D341Med (cell line): Measurements from ENCODE around the gene SYNE3.
A peak's percentile ranks its signal among the peaks of the same experiment; 100 is the strongest.

ENCODE experiments used
- DNase-seq: peaks from one replicate; pipeline ENCODE4 v3.0.0; 2012; ENCODE audit warnings: low spot score

The SYNE3 gene

GRCh38 chr14:95540236-95540855 lies 23.9 kb upstream of the SYNE3 start:
- DNase-seq: no peak

GRCh38 chr14:95538801-95539509 lies 22.5 kb upstream of the SYNE3 start:
- DNase-seq: no peak

GRCh38 chr14:95537298-95538089 lies 21.0 kb upstream of the SYNE3 start:
- no peak for DNase-seq

GRCh38 chr14:95536671-95537070 lies 20.2 kb upstream of the SYNE3 start:
- no peak for DNase-seq

GRCh38 chr14:95536036-95536593 lies 19.7 kb upstream of the SYNE3 start:
- DNase-seq: no peak

- no peak for DNase-seq
Measured at GRCh38 chr14:95535226-95536021, 19.0 kb upstream of the SYNE3 start.

DNA sequence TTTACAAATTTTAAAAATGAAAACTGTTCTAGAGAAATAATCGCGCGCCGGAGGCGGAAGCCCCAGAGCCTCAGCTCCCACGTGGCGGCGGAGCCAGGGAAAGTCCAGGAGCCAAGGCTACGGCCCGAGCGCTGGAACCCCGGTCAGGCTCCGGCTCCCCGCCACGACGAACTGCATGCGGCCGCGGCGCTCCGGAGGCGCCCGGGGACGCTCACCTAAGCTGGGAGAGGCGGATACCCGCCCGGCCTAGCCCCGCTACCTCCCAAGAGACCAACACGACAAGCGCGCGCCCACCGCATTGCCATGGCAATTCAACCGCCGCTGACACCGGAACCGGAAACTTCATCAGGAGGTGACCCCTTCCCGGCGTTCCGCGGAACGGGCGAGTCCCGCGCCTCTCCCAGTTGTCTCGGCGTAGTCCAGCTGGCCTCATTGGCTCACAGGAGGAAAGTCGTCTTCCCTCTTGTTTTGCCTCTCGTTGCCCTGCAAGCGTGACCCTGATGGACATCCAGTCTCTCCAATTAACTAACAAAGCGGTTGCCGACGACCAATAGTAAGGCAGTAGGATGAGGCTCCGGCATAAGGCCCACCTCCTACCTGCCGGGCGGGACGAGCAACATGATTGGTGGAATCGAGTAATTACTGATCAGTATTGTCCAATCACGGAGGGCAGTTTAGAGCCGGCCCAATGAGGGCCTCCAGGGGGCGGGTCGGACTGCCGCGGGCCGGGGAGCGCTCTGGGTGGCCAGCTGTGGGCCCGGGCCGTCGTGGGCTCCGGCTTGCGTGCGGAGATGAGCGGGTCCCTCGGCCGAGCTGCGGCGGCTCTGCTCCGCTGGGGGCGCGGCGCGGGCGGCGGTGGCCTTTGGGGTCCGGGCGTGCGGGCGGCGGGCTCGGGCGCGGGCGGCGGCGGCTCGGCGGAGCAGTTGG lies 18.1 kb upstream of the SYNE3 start, which contains the start of gene GLRX5:
Gene GLRX5, plus strand, starts transcription at position 752 of the 927 bp plus-strand sequence. Its CDS starts 40 bp downstream, at position 792.
- peak; percentile 96 for DNase-seq

DNA sequence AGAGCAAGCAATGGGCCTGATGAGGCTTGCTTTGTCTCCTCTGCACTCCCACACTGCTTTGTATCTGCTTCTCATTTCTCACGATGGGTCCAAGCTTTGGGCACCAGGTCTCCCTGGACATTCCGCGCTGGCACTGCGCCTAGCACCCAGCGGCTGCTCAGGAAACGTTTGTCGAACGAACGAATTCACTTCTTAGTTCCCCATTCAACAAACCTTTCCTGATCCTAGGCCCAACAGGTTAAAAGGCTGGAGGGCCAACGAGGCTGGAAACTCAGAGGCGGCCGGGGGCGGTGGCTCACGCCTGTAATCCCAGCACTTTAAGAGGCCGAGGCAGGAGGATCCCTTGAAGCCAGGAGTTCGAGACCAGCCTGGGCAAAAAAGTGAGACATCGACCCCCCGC lies 17.4 kb upstream of the SYNE3 start:
- DNase-seq: no peak

GRCh38 chr14:95533391-95533821 lies 17.0 kb upstream of the SYNE3 start:
- peak; percentile 59 for DNase-seq

- no peak for DNase-seq
Measured at GRCh38 chr14:95531969-95532368, 15.5 kb upstream of the SYNE3 start.

DNA sequence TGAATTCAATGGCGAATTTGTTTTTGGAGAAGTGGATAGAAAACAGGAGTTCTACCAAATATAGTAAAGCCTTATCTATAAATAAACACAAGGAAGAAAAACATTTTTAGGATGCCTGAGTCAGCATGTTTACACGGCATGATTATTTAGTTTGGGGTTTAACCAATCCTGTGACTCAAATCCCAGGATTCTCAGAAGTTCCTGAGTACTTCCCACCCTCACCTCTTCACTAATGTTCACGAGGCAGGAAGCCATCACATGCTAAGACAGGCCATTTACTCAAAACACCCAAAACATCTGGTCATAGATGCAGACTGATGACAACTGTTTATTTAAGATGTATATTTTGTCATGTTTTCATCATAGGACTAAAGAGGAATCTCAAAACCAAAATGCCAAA lies 15.0 kb upstream of the SYNE3 start:
- DNase-seq: no peak

DNA sequence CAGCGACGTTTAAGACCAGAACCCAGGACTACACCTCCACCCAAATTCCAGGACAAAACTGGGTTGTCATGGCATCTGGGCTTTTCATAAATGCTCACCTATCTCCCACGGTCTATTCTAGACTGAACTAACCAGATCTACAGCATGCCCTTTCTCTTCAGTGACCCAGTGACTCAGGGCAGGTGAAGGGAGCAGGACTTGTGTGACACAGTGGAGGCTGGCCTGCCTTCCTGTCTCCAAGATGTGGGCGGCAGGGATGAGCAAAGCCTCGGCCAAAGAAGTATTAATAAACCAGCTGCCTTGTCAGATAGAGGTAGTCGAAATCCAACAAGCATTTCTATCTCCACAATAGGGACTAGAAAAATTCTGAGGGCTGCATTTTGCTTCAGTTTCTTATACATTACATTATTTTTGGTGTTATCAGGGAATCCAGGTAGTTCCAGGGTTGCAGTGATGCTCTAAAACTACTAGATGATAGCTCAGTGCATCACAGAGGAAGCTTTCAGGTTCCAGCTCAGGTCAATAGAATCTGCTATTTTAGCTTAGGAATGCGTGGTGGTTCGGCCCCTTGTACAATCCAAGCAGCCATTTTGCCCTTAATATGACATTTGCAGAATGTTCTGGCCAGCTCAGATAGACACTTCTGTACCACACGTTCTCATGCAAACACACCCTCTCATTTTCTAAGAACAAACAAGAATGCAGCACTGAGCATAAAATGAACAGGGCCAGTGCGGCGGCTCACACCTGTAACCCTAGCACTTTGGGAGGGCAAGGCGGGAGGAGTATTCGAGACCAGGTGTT lies 14.2 kb upstream of the SYNE3 start:
- DNase-seq: no peak

DNA sequence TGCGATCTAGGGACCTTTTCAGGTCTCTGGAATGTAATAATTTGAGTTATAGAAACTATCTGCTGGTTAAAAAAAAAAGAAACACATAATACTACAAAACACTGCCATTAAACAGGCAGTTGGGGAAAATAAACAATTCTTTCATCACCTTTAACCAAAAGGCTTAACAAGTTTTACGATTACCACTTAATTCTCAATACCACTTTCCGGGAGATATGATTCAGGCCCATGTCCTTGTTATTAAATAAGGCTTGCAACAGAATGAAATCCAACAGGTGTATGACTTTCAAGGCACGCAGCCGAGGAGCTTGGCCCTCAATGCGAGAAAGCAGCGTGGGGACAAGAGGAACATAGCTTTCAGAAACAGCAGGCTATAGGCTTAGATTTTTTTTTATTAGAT lies 12.8 kb upstream of the SYNE3 start:
- DNase-seq: no peak

GRCh38 chr14:95527387-95528002 lies 11.0 kb upstream of the SYNE3 start:
- no peak for DNase-seq

- DNase-seq: no peak
Measured at GRCh38 chr14:95526483-95527386, 10.3 kb upstream of the SYNE3 start.

- no peak for DNase-seq
Measured at GRCh38 chr14:95525999-95526398, 9.5 kb upstream of the SYNE3 start.

DNA sequence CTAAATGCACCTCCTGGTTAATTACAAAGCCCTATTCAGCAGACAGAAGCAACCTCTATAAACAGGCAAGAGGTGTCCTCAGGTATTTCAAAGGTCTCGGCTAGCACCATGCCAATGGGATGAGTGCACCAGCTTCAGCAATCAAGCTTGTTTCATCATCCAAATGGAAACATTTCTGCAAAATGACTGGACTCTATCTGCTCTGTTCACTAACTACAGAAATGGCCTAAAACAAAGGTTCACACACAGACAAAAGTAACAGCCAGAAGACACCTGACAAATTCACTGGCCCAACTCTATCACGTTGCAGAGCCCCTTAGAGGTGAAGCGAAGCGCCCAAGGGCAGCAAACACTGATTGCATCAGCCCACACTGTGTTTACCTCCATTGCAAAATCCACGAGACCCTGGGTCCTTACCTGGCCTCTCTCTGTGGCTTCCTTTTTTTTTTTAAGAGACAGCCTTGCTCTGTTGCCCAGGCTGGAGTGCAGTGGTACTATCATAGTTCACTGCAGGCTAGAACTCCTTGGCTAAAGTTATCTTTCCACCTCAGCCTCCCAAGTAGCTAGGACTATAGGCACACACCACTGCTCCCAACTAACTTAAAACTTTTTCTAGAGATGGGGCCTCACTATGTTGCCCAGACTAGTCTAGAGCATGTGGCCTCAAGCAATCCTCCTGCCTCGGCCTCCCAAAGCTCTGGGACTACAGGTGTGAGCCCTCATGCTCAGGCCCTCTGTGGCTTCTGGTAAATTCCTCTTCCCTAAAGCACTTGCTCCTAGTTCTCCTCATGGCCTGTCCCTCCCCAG lies 8.5 kb upstream of the SYNE3 start:
- no peak for DNase-seq
